Activated T-helper 17 cell treated with anti-CD3 and anti-CD28 coated beads, Interleukin-2, amount 50 U/mL, for 72 hours (primary cell): ENCODE data around the gene EHMT1. TPM values are rescaled to one million over a fixed set of nuclear protein-coding genes. Genes with fewer than 3 reads are reported as not detected.
"Not testable (repeated sequence)": the region's sequence is repeated elsewhere in the genome, so short reads cannot be mapped to it uniquely, and the experiment has no call there.

ENCODE experiments used
- ATAC-seq: fragments of 150-1000 bp; cut with Tn5 transposase; replicated peaks from 2 replicates; pipeline ENCODE4 v1.10.0; 2021; ENCODE audit warnings: mild to moderate bottlenecking, moderate library complexity
- H3K27ac Mint-ChIP-seq: one replicate; pipeline ENCODE4 v1.8.0; 2022; ENCODE audit warnings: mixed read lengths
- H3K27me3 Mint-ChIP-seq: one replicate; pipeline ENCODE4 v1.8.0; 2022; ENCODE audit warnings: mixed read lengths
- H3K36me3 Mint-ChIP-seq: one replicate; pipeline ENCODE4 v1.8.0; 2022; ENCODE audit warnings: low read depth, mild to moderate bottlenecking, mixed read lengths
- H3K4me1 Mint-ChIP-seq: one replicate; pipeline ENCODE4 v1.8.0; 2022; ENCODE audit warnings: mixed read lengths
- H3K4me3 Mint-ChIP-seq: one replicate; pipeline ENCODE4 v1.8.0; 2022; ENCODE audit warnings: mild to moderate bottlenecking, mixed read lengths
- H3K9me3 Mint-ChIP-seq: one replicate; pipeline ENCODE4 v1.8.0; 2022; ENCODE audit warnings: mixed read lengths
- total RNA-seq, 2 donors: library from RNA; stranded (reverse); gene quantifications; one replicate each; pipeline ENCODE4 v1.2.3, GENCODE V29; 2022

Gene EHMT1
- total RNA-seq, 2 donors from 2014 or later = 77.2 to 77.8 TPM

- Mint-ChIP-seq H3K36me3 (peaks cover 62% of the 10 kb centered on the region), H3K27ac (no peak overlapping the region), H3K27me3 (no peaks in the 10 kb centered on the region), H3K4me1 (peaks cover 6% of the 10 kb centered on the region), H3K9me3 (no peaks in the 10 kb centered on the region), H3K4me3 (no peak overlapping the region)
- ATAC-seq = no peak
These were observed 35.5 kb upstream of the EHMT1 start for GRCh38 chr9:137583347-137583746.

- H3K27ac Mint-ChIP-seq = no peak overlapping the region
- peaks cover 67% of the 10 kb centered on the region for H3K36me3 Mint-ChIP-seq
- peaks cover 6% of the 10 kb centered on the region for H3K4me1 Mint-ChIP-seq
- H3K9me3 Mint-ChIP-seq = no peaks in the 10 kb centered on the region
- no peak overlapping the region for H3K4me3 Mint-ChIP-seq
- no peak for ATAC-seq
- H3K27me3 Mint-ChIP-seq = no peaks in the 10 kb centered on the region
These were observed 34.8 kb upstream of the EHMT1 start for GRCh38 chr9:137583957-137584356.

- H3K9me3 Mint-ChIP-seq = no peaks in the 10 kb centered on the region
- peaks cover 6% of the 10 kb centered on the region for H3K4me1 Mint-ChIP-seq
- H3K27me3 Mint-ChIP-seq = no peaks in the 10 kb centered on the region
- no peak overlapping the region for H3K4me3 Mint-ChIP-seq
- no peak for ATAC-seq
- no peak overlapping the region for H3K27ac Mint-ChIP-seq
- H3K36me3 Mint-ChIP-seq = peaks cover 68% of the 10 kb centered on the region
These were observed 32.0 kb upstream of the EHMT1 start for GRCh38 chr9:137586854-137587253.

DNA sequence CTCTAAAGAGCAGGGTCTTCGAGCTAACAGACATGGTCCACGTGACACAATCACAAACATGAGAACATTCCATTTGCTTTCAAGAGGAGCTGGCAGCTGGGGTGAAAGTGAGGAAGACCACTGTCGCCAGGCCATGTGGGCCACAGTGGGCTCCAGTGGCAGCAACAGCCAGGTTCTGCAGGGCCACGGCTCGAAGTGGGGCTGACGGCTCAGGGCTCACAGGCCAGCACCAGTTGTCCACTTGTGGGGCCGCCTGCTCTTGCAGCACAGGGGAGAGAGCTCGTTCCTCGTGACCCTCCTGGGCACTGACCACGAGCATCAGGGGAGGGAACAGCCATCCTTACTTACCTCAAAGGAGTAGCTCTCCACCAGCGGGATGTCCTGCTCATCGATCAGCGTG is 30.5 kb upstream of the EHMT1 start:
- no peak for ATAC-seq
- peak overlapping the region; percentile 70 for H3K4me3 Mint-ChIP-seq
- peaks cover 54% of the 10 kb centered on the region for H3K36me3 Mint-ChIP-seq
- H3K27ac Mint-ChIP-seq = no peak overlapping the region
- H3K27me3 Mint-ChIP-seq = no peaks in the 10 kb centered on the region
- H3K4me1 Mint-ChIP-seq = peaks cover 6% of the 10 kb centered on the region
- H3K9me3 Mint-ChIP-seq = no peaks in the 10 kb centered on the region

DNA sequence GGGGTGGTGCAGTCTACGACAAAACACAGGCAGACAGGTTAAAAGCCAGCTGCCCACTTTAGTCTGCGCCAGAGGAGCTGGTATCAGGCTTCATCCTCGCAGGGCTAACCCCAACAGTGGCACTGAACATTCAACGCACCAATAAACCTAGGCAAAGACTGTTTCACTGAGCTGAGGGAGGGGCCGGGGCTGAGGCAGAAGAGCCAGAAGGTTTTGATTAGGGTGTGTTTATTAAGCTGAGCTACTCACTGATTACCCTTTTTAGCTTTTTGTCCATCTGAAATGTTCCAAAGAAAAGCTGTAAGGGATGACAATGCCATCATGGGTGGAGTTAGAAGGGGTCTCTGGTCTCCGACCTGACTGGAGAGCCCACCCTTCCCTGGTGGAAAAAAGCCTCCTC is 29.9 kb upstream of the EHMT1 start:
- ATAC-seq = no peak
- H3K27ac Mint-ChIP-seq = no peak overlapping the region
- peak overlapping the region; percentile 70 for H3K4me3 Mint-ChIP-seq

GRCh38 chr9:137589441-137590122 is 29.2 kb upstream of the EHMT1 start:
- no peaks in the 10 kb centered on the region for H3K27me3 Mint-ChIP-seq
- no peaks in the 10 kb centered on the region for H3K9me3 Mint-ChIP-seq
- peaks cover 47% of the 10 kb centered on the region for H3K36me3 Mint-ChIP-seq
- peak overlapping the region; percentile 58 for H3K27ac Mint-ChIP-seq
- peak overlapping the region; percentile 70 for H3K4me3 Mint-ChIP-seq
- ATAC-seq = peak; percentile 5
- H3K4me1 Mint-ChIP-seq = peaks cover 6% of the 10 kb centered on the region

More for the DNA sequence above, 29.9 kb upstream of the EHMT1 start:
- H3K9me3 Mint-ChIP-seq = no peaks in the 10 kb centered on the region
- no peaks in the 10 kb centered on the region for H3K27me3 Mint-ChIP-seq
- peaks cover 48% of the 10 kb centered on the region for H3K36me3 Mint-ChIP-seq
- peaks cover 6% of the 10 kb centered on the region for H3K4me1 Mint-ChIP-seq

GRCh38 chr9:137590123-137590468 is 28.7 kb upstream of the EHMT1 start:
- no peaks in the 10 kb centered on the region for H3K9me3 Mint-ChIP-seq
- no peak overlapping the region for H3K4me3 Mint-ChIP-seq
- H3K4me1 Mint-ChIP-seq = peaks cover 6% of the 10 kb centered on the region
- no peak overlapping the region for H3K27ac Mint-ChIP-seq
- peak; percentile 47 for ATAC-seq
- H3K27me3 Mint-ChIP-seq = no peaks in the 10 kb centered on the region
- H3K36me3 Mint-ChIP-seq = peaks cover 42% of the 10 kb centered on the region

- peak within 1 kb of the TSS; percentile 85 for H3K4me3 Mint-ChIP-seq
These were observed 28.1 kb upstream of the EHMT1 start, which contains the start of gene ZMYND19 for GRCh38 chr9:137590469-137591383. Gene ZMYND19 (minus strand): TSS chr9:137590512. CDS start chr9:137590263, 249 bp downstream.

DNA sequence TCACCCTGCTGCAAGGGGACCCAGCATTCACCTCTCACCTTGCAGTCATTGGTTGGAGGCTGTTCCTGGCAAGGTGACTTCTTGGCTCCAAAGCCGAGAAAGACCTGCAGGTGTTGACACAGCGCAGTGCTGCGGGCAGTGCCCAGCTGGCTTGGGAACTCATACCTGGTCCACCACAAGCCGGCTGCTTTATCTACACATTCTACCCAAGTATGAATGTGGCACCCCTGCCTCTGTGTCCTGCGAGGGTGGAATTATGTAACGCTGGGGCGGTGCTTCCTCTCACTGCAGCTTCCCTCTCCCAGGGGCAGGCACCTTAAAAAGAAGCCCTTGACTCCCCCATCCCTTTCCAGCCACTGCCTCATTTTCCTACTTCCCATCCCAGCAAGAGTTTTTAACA is 26.0 kb upstream of the EHMT1 start:
- Mint-ChIP-seq H3K27me3 (no peaks in the 10 kb centered on the region), H3K36me3 (peaks cover 15% of the 10 kb centered on the region), H3K9me3 (no peaks in the 10 kb centered on the region), H3K27ac (no peak overlapping the region), H3K4me3 (no peak overlapping the region), H3K4me1 (peaks cover 5% of the 10 kb centered on the region)
- ATAC-seq = no peak

More at GRCh38 chr9:137590469-137591383, 28.1 kb upstream of the EHMT1 start, which contains the start of gene ZMYND19:
- Mint-ChIP-seq H3K9me3 (no peaks in the 10 kb centered on the region), H3K36me3 (peaks cover 36% of the 10 kb centered on the region), H3K27ac (peak within 1 kb of the TSS; percentile 88), H3K27me3 (no peaks in the 10 kb centered on the region), H3K4me1 (peaks cover 6% of the 10 kb centered on the region)
- peak; percentile 99 for ATAC-seq

GRCh38 chr9:137593176-137593575 is 25.6 kb upstream of the EHMT1 start:
- no peak overlapping the region for H3K27ac Mint-ChIP-seq

DNA sequence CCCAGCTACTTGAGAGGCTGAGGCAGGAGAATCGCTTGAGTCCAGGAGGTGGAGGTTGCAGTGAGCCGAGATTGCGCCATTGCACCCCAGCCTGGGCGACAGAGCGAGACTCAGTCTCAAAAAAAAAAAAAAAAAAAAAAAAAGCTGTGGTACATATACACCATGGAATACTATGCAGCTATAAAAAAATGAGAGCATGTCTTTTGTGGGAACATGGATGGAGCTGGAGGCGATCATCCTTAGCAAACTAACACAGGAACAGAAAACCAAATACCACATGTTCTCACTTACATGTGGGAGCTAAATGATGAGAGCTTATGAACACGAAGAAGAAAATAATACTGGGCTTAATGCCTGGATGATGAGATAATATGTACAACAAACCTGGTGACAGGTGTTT is 22.2 kb upstream of the EHMT1 start:
- H3K4me1 Mint-ChIP-seq, H3K27ac Mint-ChIP-seq, H3K4me3 Mint-ChIP-seq, H3K27me3 Mint-ChIP-seq, ATAC-seq, H3K36me3 Mint-ChIP-seq, H3K9me3 Mint-ChIP-seq: not testable (repeated sequence)

More at GRCh38 chr9:137593176-137593575, 25.6 kb upstream of the EHMT1 start:
- H3K4me3 Mint-ChIP-seq = no peak overlapping the region
- no peaks in the 10 kb centered on the region for H3K27me3 Mint-ChIP-seq
- peaks cover 1% of the 10 kb centered on the region for H3K4me1 Mint-ChIP-seq
- H3K36me3 Mint-ChIP-seq = peaks cover 11% of the 10 kb centered on the region
- ATAC-seq = no peak
- no peaks in the 10 kb centered on the region for H3K9me3 Mint-ChIP-seq

GRCh38 chr9:137598943-137599342 is 19.9 kb upstream of the EHMT1 start:
- H3K9me3 Mint-ChIP-seq = no peaks in the 10 kb centered on the region
- H3K27ac Mint-ChIP-seq = no peak overlapping the region
- H3K36me3 Mint-ChIP-seq = no peaks in the 10 kb centered on the region
- H3K4me3 Mint-ChIP-seq = no peak overlapping the region
- H3K4me1 Mint-ChIP-seq = peaks cover 5% of the 10 kb centered on the region
- H3K27me3 Mint-ChIP-seq = no peaks in the 10 kb centered on the region
- ATAC-seq = no peak

- no peak for ATAC-seq
- no peaks in the 10 kb centered on the region for H3K27me3 Mint-ChIP-seq
- H3K9me3 Mint-ChIP-seq = no peaks in the 10 kb centered on the region
- no peak overlapping the region for H3K27ac Mint-ChIP-seq
- H3K4me1 Mint-ChIP-seq = peaks cover 10% of the 10 kb centered on the region
- H3K4me3 Mint-ChIP-seq = no peak overlapping the region
- no peaks in the 10 kb centered on the region for H3K36me3 Mint-ChIP-seq
These were observed 16.1 kb upstream of the EHMT1 start for GRCh38 chr9:137602661-137603060.

DNA sequence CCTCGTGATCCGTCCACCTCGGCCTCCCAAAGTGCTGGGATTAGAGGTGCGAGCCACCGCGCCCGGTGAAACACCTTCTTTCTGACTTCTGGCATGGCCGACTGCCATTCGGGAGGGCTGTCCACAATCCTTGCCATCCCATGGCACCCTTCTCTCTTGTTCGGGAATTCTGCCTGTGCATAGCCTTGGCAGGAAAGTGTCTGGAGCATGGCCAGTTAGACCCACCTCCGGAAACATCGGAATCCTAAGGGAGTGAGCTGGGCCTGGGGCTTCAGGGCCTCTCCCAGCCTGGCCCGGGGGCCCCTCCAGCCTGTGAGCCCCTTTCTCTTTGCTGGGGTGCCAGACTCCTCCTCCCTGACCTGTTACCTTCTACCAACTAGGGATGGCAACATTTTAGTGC is 14.9 kb upstream of the EHMT1 start:
- H3K36me3 Mint-ChIP-seq = no peaks in the 10 kb centered on the region
- no peak overlapping the region for H3K27ac Mint-ChIP-seq
- ATAC-seq = no peak
- no peak overlapping the region for H3K4me3 Mint-ChIP-seq
- H3K27me3 Mint-ChIP-seq = no peaks in the 10 kb centered on the region
- no peaks in the 10 kb centered on the region for H3K9me3 Mint-ChIP-seq
- H3K4me1 Mint-ChIP-seq = peaks cover 5% of the 10 kb centered on the region
